K562 (cell line): ENCODE measurements around the gene ADIPOR1. TPM values are rescaled to one million over a fixed set of nuclear protein-coding genes. Genes with fewer than 3 reads are reported as not detected.

ENCODE experiments used
- ATF1 ChIP-seq, 2 experiments: fragments of 450-650 bp in 1 of 2; IDR thresholded peaks; 2 replicates each; pipeline ENCODE4 v1.6.1; 2016; ENCODE audit warnings: missing compliant biosample characterization in 1 of 2, missing genetic modification characterization in 1 of 2
- CREBBP ChIP-seq: IDR thresholded peaks from one replicate; pipeline ENCODE4 v1.6.1; 2012; ENCODE audit warnings: low read depth, mild to moderate bottlenecking, control low read depth, inconsistent platforms, low read length
- GTF2A2 ChIP-seq: IDR thresholded peaks from 2 replicates; pipeline ENCODE4 v1.6.1; 2016; ENCODE audit warnings: mild to moderate bottlenecking, missing genetic modification characterization, missing compliant biosample characterization
- MAZ ChIP-seq, 2 experiments: fragments of 450-650 bp in 1 of 2; sonication (generic) in 1 of 2; formaldehyde crosslinking; IDR thresholded peaks in 1 of 2; conservative IDR thresholded peaks in 1 of 2; 2 replicates each; pipeline versions ENCODE4 v1.4.0 to v1.5.0; 2020; ENCODE audit warnings: mild to moderate bottlenecking in 1 of 2, missing genetic modification reagents in 1 of 2
- MXD1 ChIP-seq: fragments of 250-450 bp; sonication (Bioruptor Pico); IDR thresholded peaks from 2 replicates; pipeline ENCODE4 v1.8.0; 2021; ENCODE audit warnings: borderline replicate concordance, mild to moderate bottlenecking, moderate library complexity; ENCODE audit not compliant: poor library complexity, severe bottlenecking
- ZNF316 ChIP-seq: fragments of 450-650 bp; IDR thresholded peaks from 2 replicates; pipeline ENCODE4 v1.6.1; 2016
- ZNF398 ChIP-seq: fragments of 250-450 bp; sonication (Bioruptor Pico); IDR thresholded peaks from 2 replicates; pipeline ENCODE4 v1.8.0; 2021; ENCODE audit warnings: moderate library complexity, mild to moderate bottlenecking, inconsistent platforms
- polyA plus RNA-seq, 8 experiments: library from polyadenylated mRNA; depleted of rRNA in 4 of 8; stranded (reverse) in 5 of 8; unstranded in 3 of 8; fragments of >200 nt; fragmentation: Nextera tagmentation in 2 of 8; fragmentation: Illumina TruSeq in 1 of 8; extraction: Ambion mirVana in 2 of 8; extraction: Trizol in 1 of 8; gene quantifications; 2 replicates each; pipeline versions ENCODE4 v1.2.1 to v1.2.3, GENCODE V29; 2011 to 2014; ENCODE audit warnings: inconsistent platforms in 1 of 8, missing spikeins in 1 of 8
- total RNA-seq, 7 experiments: library from RNA; depleted of rRNA in 6 of 7; stranded (reverse); fragments of >200 nt in 6 of 7; fragmentation: Illumina TruSeq in 2 of 7; extraction: Trizol in 2 of 7; gene quantifications; 2 replicates each; pipeline versions ENCODE4 v1.2.1 to v1.2.3, GENCODE V29; 2011 to 2021; ENCODE audit warnings: low replicate concordance in 1 of 7

ADIPOR1 gene
- total and polyA plus RNA-seq, 9 of the 15 experiments (the other 6 are each of a cell fraction or from before 2014, with no cell fraction given) = 29.0 to 217 (median 100) TPM

GRCh38 chr1:202957733-202958543, at the start of gene ADIPOR1 (continued):
- TF ChIP-seq GTF2A2 (tag) (peak; percentile 52; the same call in 1 of the 2 replicates), MAZ (CRISPR knock-in tag; conservative IDR thresholded peaks at IDR 0.05 in 1 of 2, IDR thresholded peaks at IDR 0.05 in 1 of 2) (peak; percentile 82 to 95), ZNF398 (no peak), CREBBP (no peak), ZNF316 (no peak), MXD1 (CRISPR knock-in tag) (no peak), ATF1 (CRISPR knock-in tag; IDR thresholded peaks at IDR 0.05) (peak; percentile 68), ATF1 (tag; IDR thresholded peaks at IDR 0.05) (peak; percentile 92)
